NCI-H2081 treated with DMSO at 0.1 percent for 48 hours (cell line): ENCODE measurements around the gene TMEM225B.
"Not testable (repeated sequence)": the region's sequence is repeated elsewhere in the genome, so short reads cannot be mapped to it uniquely, and the experiment has no call there.

Experiments used
- DNase-seq: peaks from one replicate; lab custom pipeline; 2025; lab: John Stamatoyannopoulos, UW

The TMEM225B gene

DNA sequence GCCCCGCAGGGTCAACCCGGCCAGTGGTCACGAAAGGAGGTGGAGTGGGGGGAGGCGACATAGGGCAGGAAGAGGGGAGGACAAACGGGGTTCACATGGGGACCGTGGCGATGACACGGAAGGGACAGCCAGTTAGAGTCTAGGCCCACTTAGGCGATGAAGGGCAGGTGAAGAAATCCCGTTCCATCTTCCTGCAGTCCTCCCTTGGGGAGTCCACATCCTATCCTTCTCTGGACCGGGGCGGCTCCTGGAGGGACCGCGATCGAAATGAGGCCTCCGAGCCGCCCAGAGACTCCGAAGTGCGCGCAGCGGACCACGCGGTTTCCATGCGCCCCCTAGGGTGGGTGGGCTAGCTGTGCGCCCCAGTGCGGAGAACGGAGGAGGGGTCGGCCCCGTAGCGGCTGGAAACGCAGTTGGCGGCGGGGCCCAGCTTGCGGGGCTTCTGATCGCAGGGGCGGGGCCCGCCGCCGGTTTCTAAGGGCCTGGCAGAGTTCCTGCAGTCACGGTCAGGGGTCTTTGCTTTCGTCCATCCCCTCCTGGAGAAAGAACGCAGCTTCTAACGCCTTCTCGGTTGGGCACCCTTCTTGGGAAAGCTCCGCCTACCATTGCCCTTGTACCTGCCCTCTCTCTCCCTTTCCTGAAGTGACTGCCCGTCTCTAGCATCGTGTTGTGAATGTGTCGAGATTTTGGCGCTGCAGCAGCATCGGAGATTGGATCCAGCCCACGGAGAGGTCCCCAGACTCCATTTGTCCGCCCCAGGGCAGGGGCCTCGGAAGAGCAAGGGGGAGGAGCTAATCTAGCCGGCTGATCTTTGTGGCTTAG lies 17.9 kb upstream of the TMEM225B start:
- no peak for DNase-seq

GRCh38 chr7:99580778-99581332 lies 17.2 kb upstream of the TMEM225B start:
- DNase-seq: not testable (repeated sequence)

- DNase-seq: no peak
Measured at GRCh38 chr7:99588868-99589267, 9.2 kb upstream of the TMEM225B start.

- no peak for DNase-seq
Measured at GRCh38 chr7:99594948-99595745, 2.9 kb upstream of the TMEM225B start.

DNA sequence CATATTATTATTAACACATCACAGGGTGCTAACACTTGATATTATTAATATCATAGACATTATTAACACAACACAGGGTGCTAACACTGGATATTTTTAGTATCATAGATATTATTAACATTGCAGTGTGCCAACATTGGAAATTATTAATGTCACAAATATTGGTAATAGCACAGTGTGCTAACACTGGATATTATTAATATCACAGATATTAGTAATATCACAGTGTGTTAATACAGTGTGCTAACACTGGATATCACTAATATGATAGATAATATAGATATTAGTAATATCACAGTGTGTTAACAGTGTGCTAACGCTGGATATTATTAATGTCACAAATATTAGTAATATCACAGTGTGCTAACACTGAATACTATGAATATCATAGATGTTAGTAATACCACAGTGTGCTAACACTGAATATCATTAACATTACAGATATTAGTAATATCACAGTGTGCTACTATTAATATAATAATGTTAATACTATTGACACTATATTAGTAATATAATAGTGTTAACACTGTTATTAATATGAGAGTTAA lies 1.6 kb upstream of the TMEM225B start:
- DNase-seq: no peak

- no peak for DNase-seq
Measured at GRCh38 chr7:99599836-99600235, 1.8 kb downstream of the TMEM225B start.

DNA sequence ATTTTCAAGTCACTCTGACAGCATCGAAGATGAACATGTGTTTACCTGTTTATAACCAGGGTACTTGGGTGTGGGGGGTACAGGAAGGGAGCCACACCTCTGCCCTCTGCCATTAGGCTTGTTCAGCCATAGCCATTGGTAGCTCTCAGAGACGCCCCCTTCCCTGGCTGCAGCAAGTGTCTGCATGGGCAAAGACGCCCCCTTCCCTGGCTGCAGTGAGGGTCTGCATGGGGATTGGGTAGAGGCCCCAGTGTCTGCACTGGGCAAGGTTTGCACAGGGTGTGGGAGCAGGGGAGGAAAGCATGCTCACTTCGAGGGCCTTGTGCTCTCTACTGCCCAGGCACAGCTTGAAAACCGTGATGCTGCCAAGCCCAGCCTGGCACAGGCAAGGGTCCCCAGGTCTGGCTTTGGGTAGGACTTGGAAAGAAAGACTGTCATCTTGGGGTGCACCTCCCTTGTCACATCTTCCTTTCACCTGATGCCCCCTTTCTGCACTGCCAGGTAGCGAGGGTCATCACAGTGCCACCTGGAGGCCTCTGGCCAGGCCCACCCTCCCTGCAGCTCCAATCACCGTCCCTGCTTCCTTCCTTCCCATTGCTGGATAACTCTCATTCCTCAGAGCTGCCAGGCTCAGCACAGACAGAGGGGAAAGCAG lies 3.7 kb downstream of the TMEM225B start:
- no peak for DNase-seq

DNA sequence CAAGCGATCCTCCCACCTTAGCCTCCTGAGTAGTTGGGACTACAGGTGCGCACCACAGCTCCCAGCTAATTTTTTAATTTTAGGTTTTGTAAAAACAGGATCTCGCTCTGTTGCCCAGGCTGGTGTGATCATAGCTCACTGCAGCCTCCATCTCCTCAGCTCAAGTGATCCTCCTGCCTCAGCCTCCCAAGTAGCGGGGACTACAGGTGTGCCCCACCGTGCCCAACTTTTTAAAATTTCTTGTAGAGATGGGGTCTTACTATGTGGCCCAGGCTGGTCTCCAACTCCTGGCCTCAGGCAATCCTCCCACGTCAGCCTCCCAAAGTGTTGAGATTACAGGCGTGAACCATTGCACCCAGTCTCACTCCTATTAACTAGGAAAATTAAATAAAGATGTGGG lies 7.5 kb downstream of the TMEM225B start:
- no peak for DNase-seq

DNA sequence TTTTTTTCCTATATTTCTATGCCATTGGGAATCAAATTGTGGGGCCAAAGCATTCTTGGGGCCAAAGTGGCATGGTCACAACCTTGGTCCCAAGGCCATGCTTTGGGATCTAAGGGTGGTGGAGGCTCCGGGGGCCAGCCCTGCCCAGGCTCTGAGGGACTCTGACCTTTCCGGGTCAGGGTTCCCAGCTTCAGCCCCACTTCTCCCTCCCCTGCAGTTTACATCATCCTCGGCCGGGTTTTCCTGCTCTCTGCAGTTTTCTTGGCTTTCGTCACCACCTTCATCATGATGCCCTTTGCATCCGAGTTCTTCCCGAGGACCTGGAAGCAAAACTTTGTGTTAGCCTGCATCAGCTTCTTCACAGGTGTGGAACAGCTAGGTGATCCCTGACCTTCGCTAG lies 8.5 kb downstream of the TMEM225B start:
- no peak for DNase-seq

DNA sequence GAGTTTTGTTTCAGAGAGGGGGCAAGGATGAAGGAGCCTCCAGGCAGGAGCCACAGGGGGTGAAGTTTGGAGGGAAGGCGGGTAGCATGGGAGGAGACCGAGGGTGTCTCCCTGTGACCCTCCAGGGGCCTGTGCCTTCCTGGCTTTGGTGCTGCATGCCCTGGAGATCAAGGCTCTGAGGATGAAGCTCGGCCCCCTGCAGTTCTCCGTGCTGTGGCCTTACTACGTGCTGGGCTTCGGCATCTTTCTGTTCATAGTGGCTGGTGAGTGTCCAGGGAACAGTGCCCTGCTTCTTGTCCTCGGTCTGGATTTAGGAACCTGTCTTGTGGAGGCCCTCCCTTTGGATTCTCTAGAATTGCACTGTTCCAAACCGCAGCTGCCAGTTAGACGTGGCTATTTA lies 9.5 kb downstream of the TMEM225B start:
- DNase-seq: no peak

- DNase-seq: no peak
Measured at GRCh38 chr7:99614495-99614894, 16.4 kb downstream of the TMEM225B start.

GRCh38 chr7:99615989-99616358 lies 17.9 kb downstream of the TMEM225B start:
- DNase-seq: no peak

DNA sequence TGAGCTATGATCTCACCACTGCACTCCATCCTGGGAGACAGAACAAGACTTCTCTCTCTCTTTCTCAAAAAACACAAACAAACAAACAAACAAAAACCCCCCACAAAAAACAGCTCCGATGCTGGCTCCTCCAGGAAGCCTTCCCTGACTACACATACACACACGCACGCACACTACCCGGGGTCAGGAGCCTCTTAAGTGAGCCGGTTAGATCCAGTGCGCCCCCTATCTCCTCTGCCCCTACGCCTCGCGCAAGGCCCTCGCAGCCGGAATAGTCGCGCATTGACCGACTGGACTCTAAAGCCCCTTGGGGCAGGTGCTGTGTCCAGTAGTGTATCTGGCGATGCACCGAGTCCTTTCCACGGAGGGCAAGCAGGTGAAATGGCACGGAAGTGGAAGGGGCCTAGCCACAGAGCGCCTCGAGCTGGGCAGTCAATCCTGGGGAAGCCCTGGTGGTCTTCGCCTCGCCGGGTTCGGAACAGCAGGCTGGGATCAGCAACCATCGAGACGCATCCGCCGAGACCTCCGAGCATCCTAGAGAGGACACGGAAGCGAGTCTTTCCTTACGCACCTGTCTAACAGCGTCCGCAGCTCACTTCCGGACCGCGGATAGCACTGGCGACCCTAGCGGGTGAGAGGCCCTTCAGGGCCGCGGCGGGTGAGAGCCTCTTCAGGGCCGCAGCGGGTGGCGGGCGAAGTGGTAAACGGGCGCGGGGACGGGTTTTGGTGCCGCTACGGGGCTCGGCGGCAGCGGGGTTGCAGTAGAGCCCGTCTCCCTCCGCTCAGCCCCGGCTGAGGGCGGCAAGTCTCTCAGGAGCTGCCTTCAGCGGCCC lies 18.5 kb downstream of the TMEM225B start, which contains the start of gene ZSCAN25:
ZSCAN25 (plus strand) TSS at position 588 of the 833 bp plus-strand sequence. CDS start 2,661 bp downstream, outside the sequence.
- DNase-seq: peak; percentile 73

DNA sequence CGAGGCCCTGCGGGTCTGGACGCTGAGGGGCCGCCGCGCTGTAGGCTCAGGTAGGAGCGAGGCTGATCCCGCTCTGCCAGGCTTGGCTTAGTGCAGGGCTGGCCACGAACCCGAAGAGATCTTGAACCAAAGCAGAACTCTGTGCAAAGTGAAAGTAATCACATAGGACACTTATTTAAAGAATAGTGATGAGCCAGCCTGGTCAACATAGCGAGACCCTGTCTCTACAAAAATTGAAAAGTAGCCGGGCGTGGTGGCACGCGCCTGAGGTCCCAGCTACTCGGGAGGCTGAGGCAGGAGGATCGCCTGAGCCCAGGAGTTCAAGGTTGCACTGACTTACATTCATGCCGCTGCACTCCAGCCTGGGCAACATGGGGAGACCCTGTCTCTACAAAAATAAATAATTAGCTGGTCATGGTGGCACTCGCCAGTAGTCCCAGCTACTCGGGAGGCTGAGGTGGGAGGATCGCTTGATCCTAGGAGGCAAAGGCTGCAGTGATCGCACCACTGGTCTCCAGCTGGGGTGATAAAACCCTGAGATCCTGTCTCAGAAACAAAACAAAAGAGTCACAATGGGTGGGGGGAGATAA lies 19.2 kb downstream of the TMEM225B start:
- DNase-seq: no peak

DNA sequence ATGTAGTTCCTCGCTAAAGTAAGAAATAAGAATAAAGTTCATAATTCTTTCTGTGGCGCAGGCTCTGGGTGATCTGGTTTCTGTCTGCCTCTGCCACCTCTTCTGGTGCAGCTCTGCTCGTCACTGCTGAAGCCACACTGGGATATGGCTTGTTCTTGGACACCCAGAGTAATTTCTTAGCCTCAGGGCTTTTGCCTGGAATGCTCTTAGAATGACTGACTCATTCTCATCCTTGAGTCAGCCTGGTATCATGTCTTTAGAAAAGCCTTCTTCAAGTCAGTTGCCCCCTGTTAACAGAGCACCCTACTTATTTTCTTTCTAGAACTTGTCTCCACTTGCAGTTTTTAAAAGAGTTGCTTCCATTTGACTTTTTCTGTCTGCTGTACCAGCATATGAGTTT lies 20.7 kb downstream of the TMEM225B start:
- no peak for DNase-seq

- DNase-seq: no peak
Measured at GRCh38 chr7:99619571-99620130, 21.6 kb downstream of the TMEM225B start.

DNA sequence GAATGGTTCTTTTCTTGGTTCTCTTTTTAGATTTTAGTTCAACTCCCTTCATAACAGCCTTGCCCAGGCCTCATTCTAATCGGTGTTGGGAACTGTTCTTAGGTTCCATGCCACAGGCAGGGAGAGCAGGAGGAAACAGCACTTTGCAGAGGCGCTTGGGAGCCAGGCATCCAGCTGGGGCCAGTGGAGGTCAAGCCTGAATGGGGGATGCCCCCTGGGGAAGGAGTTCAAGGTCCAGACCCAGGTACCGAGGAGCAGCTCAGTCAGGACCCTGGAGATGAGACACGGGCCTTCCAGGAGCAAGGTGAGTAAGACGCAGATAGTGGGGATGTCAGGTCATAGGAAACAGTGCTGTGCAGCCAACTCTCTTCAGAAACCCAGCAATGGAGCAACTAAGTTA lies 23.2 kb downstream of the TMEM225B start:
- no peak for DNase-seq

DNA sequence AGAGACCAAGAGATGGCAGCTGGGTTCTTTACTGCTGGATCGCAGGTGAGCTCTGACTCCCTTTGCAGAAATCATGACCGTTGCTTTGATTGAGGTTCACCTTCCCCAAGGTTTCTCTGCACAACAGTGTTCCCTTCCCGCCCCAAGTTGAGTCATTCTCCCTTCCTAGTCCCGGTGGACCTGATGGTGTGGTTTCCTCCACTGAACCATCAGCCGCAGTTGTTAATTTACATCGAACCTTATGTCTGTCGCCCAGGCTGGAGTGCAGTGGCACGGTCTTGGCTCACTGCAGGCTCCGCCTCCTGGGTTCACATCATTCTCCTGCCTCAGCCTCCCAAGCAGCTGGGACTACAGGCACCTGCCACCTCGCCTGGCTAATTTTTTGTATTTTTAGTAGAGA lies 24.5 kb downstream of the TMEM225B start:
- DNase-seq: no peak

DNA sequence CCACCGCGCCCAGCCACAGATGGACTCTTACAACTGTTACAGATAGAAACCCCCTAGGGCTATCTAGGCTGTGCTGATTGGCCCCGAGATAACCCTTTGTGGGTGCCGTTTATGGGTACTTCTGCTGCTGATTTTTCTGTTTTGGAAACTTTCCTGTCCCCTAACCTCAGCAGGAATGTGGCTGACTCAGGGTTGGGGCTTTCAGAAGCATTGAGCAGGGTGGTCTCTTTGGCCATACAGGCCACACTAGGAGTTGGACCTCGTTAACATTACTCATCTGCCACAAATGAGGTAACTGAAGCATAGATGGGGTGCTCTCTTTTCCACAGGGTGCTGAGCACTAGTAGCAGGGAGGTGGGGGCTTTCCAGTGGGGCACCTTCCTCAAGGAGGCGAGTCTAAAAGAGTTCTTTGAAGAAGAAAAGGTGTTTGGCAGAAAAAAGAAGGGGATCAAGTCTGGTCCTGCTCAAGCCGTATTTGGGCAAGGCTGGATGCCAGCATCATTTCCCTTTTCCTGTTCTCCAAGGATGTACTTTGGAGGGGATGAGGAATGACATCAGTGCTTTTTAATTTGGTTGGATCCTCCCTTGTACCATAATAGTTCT lies 25.1 kb downstream of the TMEM225B start:
- no peak for DNase-seq
